ENCODE results near the gene COLEC12. TPM values are rescaled to one million over a fixed set of nuclear protein-coding genes. Genes with fewer than 3 reads are reported as not detected.

The COLEC12 gene
- total RNA-seq, 1 experiment from 2014 or later = 0.03 TPM

GRCh38 chr18:475202-476031 lies 25.1 kb downstream of the COLEC12 start:
- DNase-seq (ENCODE audit: low read depth, low spot score) (no peak), ATAC-seq (peak; percentile 77)
- TF ChIP-seq TCF7L2 (IDR thresholded peaks at IDR 0.05; ENCODE audit: low read depth, low read length) (no peak), POLR2AphosphoS5 (IDR thresholded peaks at IDR 0.05; ENCODE audit: low read depth, low read length) (no peak), REST (IDR thresholded peaks at IDR 0.05; ENCODE audit: insufficient read depth in 1 of 2, low read depth in 2 of 2, low read length in 1 of 2) (no peak), SIN3A (IDR thresholded peaks at IDR 0.05; ENCODE audit: borderline replicate concordance, insufficient read depth, low read depth, low read length) (no peak), CTCF (IDR thresholded peaks at IDR 0.05) (no peak)
- in situ Hi-C loops (cut with HindIII; ENCODE audit: low pct_unique_long_range_greater_than_20kb, low sequenced_read_pairs) (no loop called here), intact Hi-C loops (cut with micrococcal nuclease; ENCODE audit: unreplicated experiment) (no loop called here)
- H3K27ac ChIP-seq (ENCODE audit: low read length) = no peak overlapping the region
- no peak overlapping the region for H3K4me3 ChIP-seq (ENCODE audit: low read depth in 2 of 2, low read length in 2 of 2)
- ChIA-PET CTCF (no interaction called here), POLR2A (no interaction called here)
- peaks cover 7% of the 10 kb centered on the region for H3K4me1 ChIP-seq (ENCODE audit: control insufficient read depth, insufficient read depth, low read length)
- no peaks in the 10 kb centered on the region for H3K36me3 ChIP-seq (ENCODE audit: control insufficient read depth, insufficient read depth, low read length)
- no TSS peak for BruUV-seq (replicated peaks)
- no peaks in the 10 kb centered on the region for H3K9me3 ChIP-seq (ENCODE audit: control insufficient read depth, insufficient read depth, low read depth, low read length)
- no peaks in the 10 kb centered on the region for H3K27me3 ChIP-seq (ENCODE audit: control insufficient read depth, insufficient read depth, low read length)

- Histone ChIP-seq H3K9me3 (ENCODE audit: control insufficient read depth, insufficient read depth, low read depth, low read length) (no peaks in the 10 kb centered on the region), H3K27me3 (ENCODE audit: control insufficient read depth, insufficient read depth, low read length) (no peaks in the 10 kb centered on the region), H3K4me1 (ENCODE audit: control insufficient read depth, insufficient read depth, low read length) (peaks cover 7% of the 10 kb centered on the region), H3K36me3 (ENCODE audit: control insufficient read depth, insufficient read depth, low read length) (no peaks in the 10 kb centered on the region), H3K27ac (ENCODE audit: low read length) (no peak overlapping the region), H3K4me3 (ENCODE audit: low read depth in 2 of 2, low read length in 2 of 2) (no peak overlapping the region)
- POLR2A ChIA-PET = no interaction called here
- in situ Hi-C loops (cut with HindIII; ENCODE audit: low pct_unique_long_range_greater_than_20kb, low sequenced_read_pairs) = no loop called here
- CTCF ChIA-PET = no interaction called here
- TF ChIP-seq CTCF (IDR thresholded peaks at IDR 0.05) = no peak
- TF ChIP-seq REST (IDR thresholded peaks at IDR 0.05; ENCODE audit: insufficient read depth in 1 of 2, low read depth in 2 of 2, low read length in 1 of 2) = no peak
- TF ChIP-seq TCF7L2 (IDR thresholded peaks at IDR 0.05; ENCODE audit: low read depth, low read length) = no peak
- no peak for TF ChIP-seq POLR2AphosphoS5 (IDR thresholded peaks at IDR 0.05; ENCODE audit: low read depth, low read length)
- TF ChIP-seq SIN3A (IDR thresholded peaks at IDR 0.05; ENCODE audit: borderline replicate concordance, insufficient read depth, low read depth, low read length) = no peak
- intact Hi-C loops (cut with micrococcal nuclease; ENCODE audit: unreplicated experiment) = no loop called here
- ATAC-seq (no peak), DNase-seq (ENCODE audit: low read depth, low spot score) (no peak)
- BruUV-seq (replicated peaks) = no TSS peak
Measured at GRCh38 chr18:474416-474815, 26.1 kb downstream of the COLEC12 start.

All from Panc1 (cell line).